ENCODE measurements around the gene NFIX.
A peak's percentile ranks its signal among the peaks of the same experiment; 100 is the strongest.

NFIX gene

GRCh38 chr19:13060964-13061927 lies 66.0 kb downstream of the NFIX start:
- Histone ChIP-seq H3K4me3 (ENCODE audit: low read depth in 1 of 2, low read length in 2 of 2) (peak overlapping the region in 1 of 2 experiments; percentile 52; a peak in 3 of 4 replicates), H3K27ac (ENCODE audit: low read length) (no peak overlapping the region), H3K9me3 (ENCODE audit: insufficient read depth, low read length, severe bottlenecking) (no peaks in the 10 kb centered on the region), H3K36me3 (ENCODE audit: insufficient read depth, low read length) (no peaks in the 10 kb centered on the region), H3K27me3 (ENCODE audit: insufficient read depth, low read length, poor library complexity) (peaks cover 8% of the 10 kb centered on the region), H3K79me2 (ENCODE audit: insufficient read depth, low read length) (no peaks in the 10 kb centered on the region), H3K4me1 (ENCODE audit: insufficient read depth, low read length) (peaks cover 18% of the 10 kb centered on the region), H2AFZ (ENCODE audit: low read depth, low read length) (peak overlapping the region; percentile 66), H3K4me2 (ENCODE audit: insufficient read depth, low read length) (peak overlapping the region; percentile 81), H3K9ac (ENCODE audit: low read depth, low read length) (peak overlapping the region; percentile 41), H4K20me1 (ENCODE audit: insufficient read depth, low read length) (peaks cover 52% of the 10 kb centered on the region)
- TF ChIP-seq EZH2 (IDR thresholded peaks at IDR 0.05; ENCODE audit: borderline replicate concordance, low read depth, low read length, severe bottlenecking) (no peak), CTCF (IDR thresholded peaks at IDR 0.05; ENCODE audit: borderline replicate concordance, extremely low read depth, low read length, poor library complexity, severe bottlenecking) (peak; percentile 97)
- peak; percentile 98 for ATAC-seq (ENCODE audit: insufficient read depth, low read depth)
- DNase-seq: peak; percentile 81

- peaks cover 46% of the 10 kb centered on the region for H4K20me1 ChIP-seq (ENCODE audit: insufficient read depth, low read length)
- ATAC-seq (ENCODE audit: insufficient read depth, low read depth): no peak
- H3K4me1 ChIP-seq (ENCODE audit: insufficient read depth, low read length): peaks cover 18% of the 10 kb centered on the region
- H3K27me3 ChIP-seq (ENCODE audit: insufficient read depth, low read length, poor library complexity): peaks cover 8% of the 10 kb centered on the region
- TF ChIP-seq EZH2 (IDR thresholded peaks at IDR 0.05; ENCODE audit: borderline replicate concordance, low read depth, low read length, severe bottlenecking): no peak
- TF ChIP-seq CTCF (IDR thresholded peaks at IDR 0.05; ENCODE audit: borderline replicate concordance, extremely low read depth, low read length, poor library complexity, severe bottlenecking): no peak
- no peaks in the 10 kb centered on the region for H3K9me3 ChIP-seq (ENCODE audit: insufficient read depth, low read length, severe bottlenecking)
- no peak overlapping the region for H3K9ac ChIP-seq (ENCODE audit: low read depth, low read length)
- no peak for DNase-seq
- H3K4me3 ChIP-seq (ENCODE audit: low read depth in 1 of 2, low read length in 2 of 2): no peak overlapping the region
- H2AFZ ChIP-seq (ENCODE audit: low read depth, low read length): no peak overlapping the region
- no peaks in the 10 kb centered on the region for H3K79me2 ChIP-seq (ENCODE audit: insufficient read depth, low read length)
- H3K36me3 ChIP-seq (ENCODE audit: insufficient read depth, low read length): no peaks in the 10 kb centered on the region
- no peak overlapping the region for H3K4me2 ChIP-seq (ENCODE audit: insufficient read depth, low read length)
- H3K27ac ChIP-seq (ENCODE audit: low read length): no peak overlapping the region
These were observed 67.0 kb downstream of the NFIX start for GRCh38 chr19:13062317-13062716.

- peaks cover 18% of the 10 kb centered on the region for H3K4me1 ChIP-seq (ENCODE audit: insufficient read depth, low read length)
- H3K27me3 ChIP-seq (ENCODE audit: insufficient read depth, low read length, poor library complexity): peaks cover 8% of the 10 kb centered on the region
- peaks cover 39% of the 10 kb centered on the region for H4K20me1 ChIP-seq (ENCODE audit: insufficient read depth, low read length)
- H3K27ac ChIP-seq (ENCODE audit: low read length): no peak overlapping the region
- H3K36me3 ChIP-seq (ENCODE audit: insufficient read depth, low read length): no peaks in the 10 kb centered on the region
- ATAC-seq (ENCODE audit: insufficient read depth, low read depth) (no peak), DNase-seq (no peak)
- H3K4me2 ChIP-seq (ENCODE audit: insufficient read depth, low read length): no peak overlapping the region
- H3K9me3 ChIP-seq (ENCODE audit: insufficient read depth, low read length, severe bottlenecking): no peaks in the 10 kb centered on the region
- no peak overlapping the region for H2AFZ ChIP-seq (ENCODE audit: low read depth, low read length)
- TF ChIP-seq CTCF (IDR thresholded peaks at IDR 0.05; ENCODE audit: borderline replicate concordance, extremely low read depth, low read length, poor library complexity, severe bottlenecking) (no peak), EZH2 (IDR thresholded peaks at IDR 0.05; ENCODE audit: borderline replicate concordance, low read depth, low read length, severe bottlenecking) (no peak)
- H3K79me2 ChIP-seq (ENCODE audit: insufficient read depth, low read length): no peaks in the 10 kb centered on the region
- H3K4me3 ChIP-seq (ENCODE audit: low read depth in 1 of 2, low read length in 2 of 2): no peak overlapping the region
- no peak overlapping the region for H3K9ac ChIP-seq (ENCODE audit: low read depth, low read length)
These were observed 68.3 kb downstream of the NFIX start for GRCh38 chr19:13063461-13064091.
